Measurements from ENCODE around the gene MED15.

MED15 gene

DNA sequence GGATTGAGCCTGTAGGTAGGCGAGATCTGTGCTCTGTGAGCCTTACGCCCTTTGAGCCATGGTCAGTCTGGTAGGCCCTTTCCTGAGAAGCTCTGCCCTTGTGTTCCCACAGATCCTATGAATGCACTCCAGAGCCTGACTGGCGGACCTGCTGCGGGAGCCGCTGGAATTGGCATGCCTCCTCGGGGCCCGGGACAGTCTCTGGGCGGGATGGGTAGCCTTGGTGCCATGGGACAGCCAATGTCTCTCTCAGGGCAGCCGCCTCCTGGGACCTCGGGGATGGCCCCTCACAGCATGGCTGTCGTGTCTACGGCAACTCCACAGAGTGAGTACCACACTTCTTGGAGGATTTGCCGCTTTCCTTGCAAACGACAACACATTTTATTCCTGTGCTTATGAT, 47.4 kb downstream of the MED15 start:
- no peak for DNase-seq

DNA sequence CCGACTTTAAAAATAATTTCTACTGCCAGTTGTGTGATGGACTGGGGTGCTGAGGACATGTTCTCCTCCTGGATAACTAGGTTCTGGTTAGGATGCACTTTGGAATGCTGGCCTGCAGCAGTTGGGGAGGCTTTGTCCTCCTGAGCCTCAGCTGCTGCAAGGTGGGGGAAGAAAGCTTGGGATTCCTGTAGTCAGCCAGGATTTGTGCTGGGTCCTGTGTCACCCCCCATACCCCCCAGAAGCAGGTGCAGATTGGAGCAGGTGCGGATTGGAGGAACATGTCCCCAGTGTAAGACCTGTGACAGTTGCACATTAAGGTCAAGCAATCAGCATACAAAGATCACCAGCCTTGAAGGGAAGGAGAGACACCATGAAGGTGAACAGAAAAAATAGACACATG, 51.1 kb downstream of the MED15 start:
- no peak for DNase-seq

DNA sequence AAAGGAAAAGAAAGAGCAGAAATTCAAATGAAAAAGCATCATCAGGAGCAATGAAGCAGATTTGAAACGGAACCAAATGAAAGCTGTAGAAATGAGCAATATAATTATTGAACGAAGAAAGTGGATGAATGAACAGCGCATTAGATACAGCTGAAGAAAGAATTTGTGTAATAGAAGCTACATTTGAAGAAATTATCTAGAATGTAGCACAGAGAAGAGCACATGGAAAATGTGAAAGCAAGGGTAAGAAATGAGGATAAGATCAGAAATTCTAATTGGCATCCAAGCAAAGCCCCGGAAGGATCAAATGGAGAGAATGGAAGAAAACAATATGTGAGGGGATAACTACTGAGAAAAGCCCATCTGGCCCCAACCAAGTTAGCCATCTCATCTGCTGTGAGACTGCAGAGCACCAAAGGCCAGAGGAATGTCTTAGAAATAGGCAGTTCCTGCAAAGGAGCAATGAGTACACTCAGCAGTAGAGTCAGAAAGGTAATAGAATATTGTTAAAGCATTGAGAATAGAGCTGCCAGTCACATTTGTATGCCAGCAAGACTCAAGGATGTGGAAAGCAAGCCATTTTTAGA, 51.9 kb downstream of the MED15 start:
- no peak for DNase-seq

DNA sequence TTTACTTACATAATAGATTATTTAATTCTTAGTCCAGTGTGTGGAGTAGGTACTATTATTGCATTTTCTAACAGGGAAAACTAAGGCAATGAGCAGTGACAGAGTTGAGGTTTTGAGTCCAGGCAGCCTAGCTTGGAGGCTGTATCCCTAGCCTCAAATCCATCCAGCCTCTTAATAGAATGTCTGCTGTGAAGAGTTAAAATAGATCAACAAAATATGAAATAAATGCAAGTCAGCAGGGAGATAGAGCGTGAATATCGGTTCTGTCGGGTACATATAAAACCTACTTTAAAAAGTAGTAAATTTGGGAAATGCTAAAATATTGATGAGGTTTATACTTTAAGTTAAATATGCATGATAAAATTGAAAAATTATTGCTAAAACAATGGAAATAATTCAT, 53.3 kb downstream of the MED15 start:
- no peak for DNase-seq

DNA sequence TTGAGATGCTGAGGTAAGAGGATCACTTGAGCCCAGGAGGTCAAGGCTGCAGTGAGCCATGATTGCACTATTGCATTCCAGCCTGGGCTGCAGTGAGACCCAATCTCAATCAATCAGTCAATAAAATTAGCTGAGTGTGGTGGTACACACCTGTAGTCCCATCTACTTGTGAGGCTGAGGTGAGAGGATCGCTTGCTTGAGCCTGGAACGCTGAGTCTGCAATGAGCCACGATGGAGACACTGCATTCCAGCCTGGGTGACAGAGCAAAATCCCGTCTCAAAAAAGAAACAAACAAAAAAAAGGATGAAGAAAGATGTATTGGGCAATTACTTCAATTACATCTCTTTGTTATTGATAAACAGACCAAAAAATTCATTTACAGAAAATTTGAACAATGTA, 54.5 kb downstream of the MED15 start:
- DNase-seq: no peak

DNA sequence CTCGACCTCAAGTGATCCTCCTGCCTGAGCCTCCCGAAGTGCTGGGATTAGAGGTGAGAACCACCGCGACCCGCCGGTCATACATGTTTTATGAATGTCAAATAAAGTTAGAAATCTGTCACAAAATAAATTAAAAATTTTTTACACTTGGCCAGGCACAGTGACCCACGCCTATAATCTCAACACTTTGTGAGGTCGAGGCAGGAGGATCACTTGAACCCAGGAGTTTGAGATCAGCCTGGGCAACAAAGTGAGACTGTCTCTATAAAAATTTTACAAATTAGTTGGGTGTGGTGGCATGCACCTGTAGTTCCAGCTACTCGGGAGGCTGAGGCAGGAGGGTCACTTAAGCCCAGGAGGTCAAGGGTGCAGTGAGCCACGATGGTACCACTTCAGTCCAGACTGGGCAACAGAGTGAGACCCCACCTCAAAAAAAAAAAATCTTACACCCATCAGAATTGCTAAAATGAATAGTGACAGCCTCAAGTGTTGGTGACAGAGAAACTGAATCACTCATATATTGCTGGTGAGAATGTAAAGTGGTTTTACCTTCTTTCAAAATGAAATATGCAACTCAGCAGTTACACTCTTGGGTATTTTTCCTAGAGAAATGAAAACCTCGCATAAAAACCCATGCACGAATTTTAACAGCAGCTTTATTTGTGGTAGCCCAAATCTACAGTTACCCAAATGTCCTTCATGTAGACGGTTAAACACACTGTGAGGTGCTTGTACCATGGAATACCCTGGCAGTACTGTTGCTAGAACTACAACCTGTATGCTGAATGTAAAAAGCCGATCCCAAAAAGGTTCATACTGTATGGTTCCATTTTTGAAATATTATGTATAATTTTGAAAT, 55.4 kb downstream of the MED15 start:
- DNase-seq: no peak

DNA sequence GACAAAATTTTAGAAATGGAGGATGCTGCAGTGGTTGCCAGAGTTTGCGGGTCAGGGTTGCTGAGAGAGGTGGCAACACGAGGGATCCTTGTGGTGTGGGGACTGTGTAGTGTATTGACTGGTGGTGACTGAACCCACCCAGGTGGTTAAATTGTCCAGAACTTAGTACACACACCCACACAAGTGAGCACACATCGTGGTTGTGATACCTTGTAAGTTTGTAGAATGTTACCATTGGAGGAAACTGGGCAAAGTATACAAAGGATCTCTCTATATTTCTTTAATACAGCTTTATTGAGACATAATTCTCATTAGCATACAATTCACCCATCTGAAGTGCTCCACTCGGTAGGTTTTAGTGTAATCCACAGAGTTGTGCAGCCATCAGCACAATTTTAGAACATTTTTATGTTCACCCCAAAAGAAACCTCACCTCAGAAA, 56.1 kb downstream of the MED15 start:
- DNase-seq: no peak

DNA sequence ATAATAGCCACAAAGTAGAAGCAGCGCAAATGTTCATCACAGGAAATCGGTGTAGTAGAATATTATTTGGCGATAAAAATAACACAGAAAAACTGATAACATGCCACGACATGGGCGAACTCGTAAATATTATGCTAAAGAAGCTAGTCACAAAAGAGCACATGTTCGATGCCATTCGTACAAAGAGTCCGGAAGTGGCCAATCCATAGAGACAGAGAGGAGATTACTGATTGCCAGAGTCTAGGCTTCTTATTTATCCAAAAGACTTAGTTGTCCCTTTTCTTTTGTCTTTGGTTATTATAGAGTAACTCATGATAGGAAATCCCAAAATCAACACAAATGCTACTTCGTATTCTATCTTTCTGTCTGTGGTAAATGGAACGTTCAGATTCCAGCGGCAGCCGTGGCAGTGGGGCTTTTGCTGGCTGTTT, 56.5 kb downstream of the MED15 start:
- DNase-seq: no peak

DNA sequence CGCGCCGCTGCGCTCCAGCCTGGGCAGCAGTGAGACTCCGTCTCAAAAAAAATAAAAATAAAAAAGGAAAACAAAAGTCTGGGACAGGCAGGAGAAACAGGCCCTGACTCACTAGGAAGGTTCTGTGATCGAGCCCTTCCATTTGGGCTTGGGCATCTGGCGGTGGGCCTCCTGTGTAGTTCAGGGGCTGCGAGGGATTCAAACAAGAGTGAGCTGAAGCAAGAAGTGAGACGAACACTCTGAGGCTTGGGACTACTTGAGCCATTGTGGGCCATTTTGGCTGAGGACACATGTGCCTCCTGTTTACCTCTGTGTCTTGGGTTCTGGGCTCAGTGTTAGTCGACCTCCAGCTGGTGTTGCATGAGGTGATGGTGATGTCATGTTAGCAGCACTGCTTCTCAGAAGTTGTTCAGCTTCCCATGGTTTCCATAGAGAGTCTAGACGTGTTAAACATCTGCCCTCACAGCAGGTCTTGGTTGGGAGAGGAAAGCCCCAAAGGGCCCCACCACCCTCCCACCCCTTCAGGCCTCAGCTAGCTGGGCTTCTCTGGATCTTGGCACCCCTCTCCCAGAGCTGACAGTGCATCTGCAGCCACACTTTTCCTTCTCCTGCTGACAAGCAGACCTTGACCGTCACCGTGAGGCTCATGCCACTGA, 57.8 kb downstream of the MED15 start:
- DNase-seq: no peak

DNA sequence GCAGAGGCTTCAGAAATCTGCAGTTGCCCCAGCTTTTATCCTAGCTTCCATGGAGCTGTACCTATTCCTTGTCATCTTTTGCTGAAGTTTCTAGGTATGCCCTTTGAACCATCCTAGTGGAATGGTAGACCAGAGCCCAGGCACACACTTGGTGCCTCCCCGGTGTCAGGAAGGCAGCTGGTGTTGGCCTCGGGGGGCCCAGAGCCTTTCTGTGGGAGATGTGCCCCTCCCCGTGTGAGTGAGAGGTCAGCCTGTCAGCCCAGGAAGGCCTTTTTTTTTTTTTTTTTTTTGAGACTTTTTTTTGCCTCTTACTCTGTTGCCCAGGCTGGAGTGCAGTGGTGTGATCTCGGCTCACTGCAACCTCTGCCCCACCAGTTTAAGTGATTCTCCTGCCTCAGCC, 58.4 kb downstream of the MED15 start:
- no peak for DNase-seq

DNA sequence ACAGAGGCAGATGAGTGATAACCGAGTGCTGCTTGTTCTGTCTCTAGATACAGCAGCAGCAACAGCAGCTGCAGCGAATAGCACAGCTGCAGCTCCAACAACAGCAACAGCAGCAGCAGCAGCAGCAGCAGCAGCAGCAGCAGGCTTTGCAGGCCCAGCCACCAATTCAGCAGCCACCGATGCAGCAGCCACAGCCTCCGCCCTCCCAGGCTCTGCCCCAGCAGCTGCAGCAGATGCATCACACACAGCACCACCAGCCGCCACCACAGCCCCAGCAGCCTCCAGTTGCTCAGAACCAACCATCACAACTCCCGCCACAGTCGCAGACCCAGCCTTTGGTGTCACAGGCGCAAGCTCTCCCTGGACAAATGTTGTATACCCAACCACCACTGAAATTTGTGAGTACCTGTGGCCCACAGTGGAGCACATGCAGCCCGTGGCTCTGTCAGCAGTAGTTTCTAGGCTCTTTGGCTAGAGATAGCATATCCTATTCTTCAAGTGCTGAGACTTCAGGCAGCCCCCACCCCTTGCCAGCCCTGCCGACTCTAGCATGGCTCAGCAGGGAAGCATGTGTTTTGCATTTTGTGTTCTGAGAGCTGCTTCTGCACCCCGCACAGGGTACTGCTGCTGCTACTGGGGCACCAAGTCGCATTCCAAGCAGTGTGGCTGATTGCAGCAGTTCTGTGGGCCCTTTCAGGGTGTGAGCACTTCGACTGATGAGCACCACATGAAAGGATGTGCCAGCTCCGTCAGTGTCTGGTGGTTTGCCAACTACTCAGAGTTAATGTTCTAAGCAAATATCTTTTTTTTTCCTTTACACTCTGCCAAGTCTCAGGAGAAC, 59.2 kb downstream of the MED15 start:
- DNase-seq: no peak

DNA sequence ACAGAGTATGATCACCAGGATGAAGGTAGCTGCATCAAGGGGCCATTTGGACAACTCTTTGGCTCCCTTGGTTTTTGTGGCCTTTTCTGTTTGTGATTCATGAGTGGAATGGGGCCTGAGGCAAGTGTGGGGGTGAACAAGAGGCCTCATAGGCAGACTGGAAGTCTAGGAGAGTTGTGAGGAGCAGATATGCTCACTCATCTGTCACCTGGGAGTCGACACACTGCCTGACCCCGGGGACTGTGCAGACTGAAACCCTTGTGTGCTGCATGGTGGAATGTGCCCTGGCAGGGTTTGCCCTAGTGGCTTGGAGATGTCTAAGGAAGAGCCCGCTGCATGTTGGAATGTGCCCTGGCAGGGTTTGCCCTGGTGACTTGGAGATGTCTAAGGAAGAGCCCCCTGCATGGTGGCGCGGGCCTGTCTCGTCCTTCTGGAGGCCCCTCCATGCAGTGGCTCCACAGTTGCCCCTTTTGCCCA, 60.0 kb downstream of the MED15 start:
- no peak for DNase-seq

DNA sequence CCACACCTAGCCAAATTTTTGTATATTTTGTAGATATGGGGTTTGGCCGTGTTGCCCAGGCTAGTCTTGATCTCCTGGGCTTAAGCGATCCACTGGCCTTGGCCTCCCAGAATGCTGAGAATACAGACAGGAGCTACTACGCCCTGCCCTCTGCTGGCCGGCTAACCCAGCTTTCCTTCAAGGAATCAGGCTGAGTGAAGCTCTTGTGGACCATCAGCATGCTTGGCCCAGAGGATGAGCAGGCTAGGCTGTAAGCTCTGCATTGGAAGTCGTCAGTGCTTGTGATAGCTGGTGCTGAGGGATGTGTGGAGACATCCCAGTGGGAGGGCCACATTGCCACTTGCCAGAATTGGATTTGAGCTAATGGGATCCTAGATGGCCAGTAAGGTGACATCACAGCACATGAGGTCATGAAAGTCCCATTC, 60.6 kb downstream of the MED15 start:
- peak; percentile 51 for DNase-seq

DNA sequence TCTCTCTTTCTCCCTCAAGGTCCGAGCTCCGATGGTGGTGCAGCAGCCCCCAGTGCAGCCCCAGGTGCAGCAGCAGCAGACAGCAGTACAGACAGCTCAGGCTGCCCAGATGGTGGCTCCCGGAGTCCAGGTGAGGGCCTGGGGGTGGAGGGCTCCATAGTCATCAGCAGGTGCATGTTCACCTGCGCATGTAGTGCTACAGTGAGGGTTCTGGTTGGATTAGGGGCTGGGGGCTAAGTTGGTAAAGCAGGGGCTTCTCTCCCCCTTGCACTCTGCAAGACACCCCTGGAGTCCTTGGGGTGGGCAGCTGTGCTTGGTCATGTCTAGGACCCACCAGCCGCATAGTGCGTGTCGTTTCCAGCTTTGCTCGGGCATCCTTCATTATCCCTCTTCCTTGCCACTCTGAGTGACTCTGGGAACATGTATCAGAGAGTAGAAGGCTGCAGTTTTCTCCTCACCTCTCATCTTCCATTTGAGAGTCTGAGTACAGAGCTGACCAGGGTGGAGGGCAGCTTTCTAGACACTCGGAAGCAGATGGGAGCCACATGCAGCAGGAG, 61.2 kb downstream of the MED15 start:
- DNase-seq: no peak

DNA sequence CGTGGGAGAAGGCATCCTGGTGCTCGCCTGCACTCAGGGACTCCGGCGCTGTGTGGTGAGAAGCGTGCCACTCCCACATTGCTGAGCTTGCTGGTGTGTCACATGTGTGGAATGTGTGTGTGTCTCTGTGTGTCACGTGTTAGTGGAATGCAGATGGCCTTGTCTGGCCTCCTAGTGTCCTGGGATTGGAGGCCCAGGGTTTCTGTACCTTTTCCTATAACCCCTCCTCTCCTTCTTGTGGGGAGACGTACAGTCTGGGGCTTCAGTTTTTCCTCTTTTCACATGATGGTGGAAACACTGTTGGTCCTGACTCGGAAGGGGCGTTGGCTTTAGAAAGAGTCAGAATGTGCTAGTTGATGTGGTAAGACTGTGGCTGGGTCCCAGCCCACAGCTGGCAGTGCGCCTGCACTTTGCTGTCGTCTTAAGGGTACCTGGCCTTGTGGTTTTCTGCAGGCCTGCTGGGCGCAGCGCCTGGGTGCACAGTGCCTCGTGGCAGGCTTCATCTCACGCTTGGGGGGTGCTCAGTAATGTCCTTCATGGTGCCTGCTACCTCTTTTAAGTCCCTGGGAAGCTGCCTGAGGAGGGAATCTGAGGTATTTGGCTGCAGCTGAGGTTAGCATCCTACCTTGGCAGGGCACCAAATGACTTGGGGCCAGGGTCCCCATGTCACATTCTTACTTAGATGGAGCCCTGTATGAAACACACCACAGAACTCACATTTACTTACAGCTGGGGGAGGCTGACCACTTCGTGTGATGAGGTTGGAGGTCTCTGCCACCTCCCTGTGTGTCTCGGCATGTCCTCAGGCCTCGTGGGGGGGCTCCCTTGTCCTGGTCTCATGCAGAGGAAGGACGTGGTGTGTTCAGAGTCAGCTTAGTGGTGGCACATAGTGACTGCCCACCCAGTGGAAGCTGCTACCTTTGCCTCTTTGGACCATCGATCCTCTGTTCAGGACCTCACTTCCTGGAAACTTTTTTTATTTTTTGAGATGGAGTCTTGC, 61.9 kb downstream of the MED15 start:
- DNase-seq: peak; percentile 79

DNA sequence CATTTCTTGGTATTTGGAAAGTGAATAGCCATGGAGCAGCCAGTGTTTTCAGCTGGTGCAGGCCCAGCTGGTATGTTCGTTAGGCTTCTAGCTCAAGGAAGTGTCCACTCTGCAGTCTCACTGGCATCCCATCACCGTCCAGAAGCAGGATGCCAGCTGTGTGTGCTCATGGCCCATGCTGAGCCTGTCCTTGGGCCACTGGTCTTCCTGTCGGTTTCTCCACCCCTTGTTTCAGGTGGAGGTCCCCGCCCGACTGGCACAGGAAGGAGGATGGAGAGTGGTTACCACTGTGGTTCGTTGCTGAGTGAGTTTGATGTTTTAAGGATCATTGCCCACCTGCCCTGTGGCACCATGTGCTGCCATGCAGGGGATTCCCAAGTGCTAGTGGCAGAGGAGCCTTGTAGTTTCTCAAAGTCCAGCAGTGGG, 63.7 kb downstream of the MED15 start:
- DNase-seq: no peak

DNA sequence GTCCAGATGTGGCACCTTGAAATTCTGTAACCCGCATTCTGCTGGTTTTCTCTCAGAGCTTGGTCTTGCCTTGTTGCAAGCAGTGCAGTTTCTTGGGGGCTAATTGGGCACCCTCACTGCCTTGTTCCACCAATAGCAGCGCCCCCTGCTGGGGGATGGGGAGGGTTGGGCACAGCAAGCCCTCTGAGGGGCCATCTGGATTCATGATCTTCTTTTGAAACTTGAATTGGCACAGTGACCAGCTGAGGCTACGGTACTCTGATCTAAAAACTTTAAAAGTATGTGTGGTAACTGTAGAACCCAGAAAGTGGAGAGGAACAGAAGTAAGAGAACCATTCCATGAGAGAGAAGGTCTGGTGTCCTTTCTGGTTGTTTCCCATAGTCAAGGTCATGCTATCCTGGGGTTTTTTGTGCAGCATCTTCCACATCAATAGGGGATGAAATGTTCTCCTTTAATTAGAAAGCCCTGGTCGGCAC, 64.2 kb downstream of the MED15 start:
- peak; percentile 52 for DNase-seq

DNA sequence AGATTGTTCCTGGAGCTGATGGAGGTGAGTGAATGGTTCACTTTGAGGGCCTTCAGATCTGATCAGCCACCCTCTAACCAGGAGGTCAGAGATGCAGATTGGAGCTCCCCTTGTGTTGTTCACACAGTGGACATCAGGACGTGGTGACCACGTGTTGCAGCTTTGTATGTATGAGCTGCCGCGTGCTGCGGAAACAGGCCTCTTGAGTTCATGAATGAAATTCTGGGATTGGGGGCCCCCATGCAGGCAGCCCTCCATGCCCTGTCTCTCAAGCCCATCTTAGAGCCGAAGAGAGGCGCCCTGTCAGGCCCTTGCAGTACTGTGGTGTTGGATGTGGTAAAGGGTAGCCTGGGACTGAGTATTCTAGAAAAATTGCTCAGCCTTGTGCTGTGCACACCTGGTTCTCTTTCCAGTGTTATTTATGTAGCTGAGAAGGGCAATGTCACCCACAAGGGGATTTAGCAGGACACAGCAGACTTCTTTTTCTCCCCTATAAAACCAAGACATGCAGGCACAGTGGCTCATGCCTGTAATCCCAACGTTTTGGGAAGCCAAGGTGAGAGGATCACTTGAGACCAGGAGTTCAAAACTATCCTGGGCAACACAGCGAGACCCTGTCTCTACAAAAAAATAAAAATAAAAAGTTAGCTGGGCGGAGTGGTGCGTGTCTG, 64.9 kb downstream of the MED15 start:
- no peak for DNase-seq

DNA sequence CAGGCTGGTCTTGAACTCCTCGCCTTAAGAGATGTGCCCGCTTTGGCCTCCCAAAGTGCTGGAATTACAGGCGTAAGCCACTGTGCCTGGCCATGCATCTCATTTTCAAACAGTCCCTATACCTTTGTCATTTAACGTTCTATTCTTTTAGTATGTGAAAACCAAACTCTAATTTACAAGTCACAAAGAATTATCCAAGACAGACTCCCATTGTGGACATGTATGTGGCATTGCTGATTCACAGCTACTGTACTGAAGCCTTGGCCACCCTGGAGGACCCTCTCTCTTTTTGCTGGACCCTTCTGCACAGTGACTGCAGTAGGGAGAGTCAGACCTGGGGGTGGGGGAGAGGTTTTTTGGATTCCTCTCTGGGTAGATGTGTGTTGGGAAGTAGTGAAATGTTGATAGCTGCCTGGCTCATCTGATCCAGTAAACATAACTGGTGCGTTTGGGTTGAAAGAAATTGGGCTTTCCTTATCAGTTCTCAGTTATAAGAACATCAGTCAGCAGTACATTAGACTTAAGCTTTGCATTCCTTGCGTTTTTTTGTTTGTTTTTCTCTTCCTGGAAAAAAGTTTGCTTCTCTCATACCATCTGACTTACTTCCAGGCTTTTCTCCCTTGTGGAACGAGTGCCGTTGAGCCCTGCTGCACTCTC, 65.9 kb downstream of the MED15 start:
- DNase-seq: no peak

Data from 8988T (cell line).